HG03558 (cell line): Measurements from ENCODE around the gene IP6K2.
"Not testable (repeated sequence)": the region's sequence is repeated elsewhere in the genome, so short reads cannot be mapped to it uniquely, and the experiment has no call there.

Experiments used
- ATAC-seq: cut with Tn5 transposase; IDR thresholded peaks from one replicate; pipeline ENCODE4 v1.9.1; 2021; ENCODE audit warnings: moderate number of reproducible peaks; ENCODE audit not compliant: unreplicated experiment; ENCODE audit errors: extremely low read depth

Gene IP6K2

DNA sequence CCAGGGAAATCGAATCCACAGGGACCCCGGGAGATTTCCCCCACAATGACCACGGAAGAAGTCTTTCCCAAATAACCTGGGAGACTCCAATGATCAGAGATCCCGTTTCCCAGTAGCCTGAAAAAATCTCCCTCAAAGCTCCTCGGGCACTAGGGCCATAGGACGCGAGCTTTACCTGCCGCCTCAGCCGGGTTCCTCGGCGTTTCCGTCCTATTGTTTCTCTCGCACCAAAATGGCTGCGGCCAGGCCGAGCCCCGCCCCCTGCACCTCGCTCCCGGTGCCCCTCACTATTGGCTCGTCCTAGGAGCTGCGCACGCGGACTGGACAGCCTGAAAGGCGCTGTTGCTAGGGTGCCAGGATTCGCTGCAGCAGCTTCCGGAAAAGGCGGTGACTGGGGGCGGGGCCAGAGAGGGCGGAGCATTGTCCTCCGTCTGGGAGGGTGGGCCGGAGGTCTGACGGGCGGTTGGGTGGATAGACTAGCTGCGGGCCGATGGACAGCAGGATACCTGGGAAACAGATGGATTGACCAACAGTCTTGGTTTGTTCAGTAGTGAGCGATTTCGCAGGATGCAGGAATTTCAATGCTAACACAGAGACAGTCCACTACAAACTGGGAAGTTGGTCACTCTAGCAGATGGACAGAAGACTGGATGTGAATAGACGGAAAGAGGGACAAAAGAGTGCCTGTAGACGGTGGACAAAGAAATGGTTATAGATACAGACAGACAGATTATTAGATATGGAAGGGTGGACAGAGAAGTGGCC, at the start of gene IP6K2:
TSS of gene IP6K2 (minus strand) at position 240 of the 765 bp plus-strand sequence. CDS start 21,930 bp downstream, outside the sequence.
- ATAC-seq: peak; percentile 80

DNA sequence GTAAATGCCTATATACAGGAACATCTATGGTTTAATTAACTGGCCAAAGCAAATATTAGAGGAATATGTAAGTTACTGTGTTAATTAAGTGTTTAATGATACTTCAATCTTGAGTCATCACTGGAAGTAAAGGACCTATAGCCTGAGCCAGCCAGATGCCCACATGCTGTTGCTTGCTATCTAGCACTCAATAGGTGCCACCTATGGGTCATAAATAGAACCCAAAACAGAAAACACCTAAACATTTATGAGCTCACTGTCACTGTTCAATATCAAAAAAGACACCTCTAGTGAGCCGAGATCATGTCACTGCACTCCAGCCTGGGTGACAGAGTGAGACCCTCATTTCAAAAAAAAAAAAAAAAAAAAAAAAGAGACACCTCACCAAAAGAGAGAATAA, 48.4 kb upstream of the IP6K2 start:
- ATAC-seq: no peak

DNA sequence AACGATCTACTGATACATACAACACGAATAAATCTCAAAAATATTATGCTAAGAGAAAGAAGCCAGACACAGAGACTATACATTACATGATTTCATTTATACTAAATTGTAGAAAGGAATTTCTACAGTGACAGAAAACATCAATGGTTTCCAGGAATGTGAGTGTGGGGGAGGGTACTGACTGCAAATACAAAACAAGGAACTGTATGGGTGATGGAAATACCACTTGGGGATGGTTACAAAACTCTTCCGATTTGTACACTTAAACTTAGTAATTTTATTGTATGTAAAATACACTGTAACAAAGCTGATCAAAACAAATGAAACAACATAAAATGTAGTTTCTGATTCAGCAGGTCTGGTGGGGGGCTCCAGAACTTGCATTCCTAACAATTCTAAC, 45.8 kb upstream of the IP6K2 start:
- ATAC-seq: no peak

DNA sequence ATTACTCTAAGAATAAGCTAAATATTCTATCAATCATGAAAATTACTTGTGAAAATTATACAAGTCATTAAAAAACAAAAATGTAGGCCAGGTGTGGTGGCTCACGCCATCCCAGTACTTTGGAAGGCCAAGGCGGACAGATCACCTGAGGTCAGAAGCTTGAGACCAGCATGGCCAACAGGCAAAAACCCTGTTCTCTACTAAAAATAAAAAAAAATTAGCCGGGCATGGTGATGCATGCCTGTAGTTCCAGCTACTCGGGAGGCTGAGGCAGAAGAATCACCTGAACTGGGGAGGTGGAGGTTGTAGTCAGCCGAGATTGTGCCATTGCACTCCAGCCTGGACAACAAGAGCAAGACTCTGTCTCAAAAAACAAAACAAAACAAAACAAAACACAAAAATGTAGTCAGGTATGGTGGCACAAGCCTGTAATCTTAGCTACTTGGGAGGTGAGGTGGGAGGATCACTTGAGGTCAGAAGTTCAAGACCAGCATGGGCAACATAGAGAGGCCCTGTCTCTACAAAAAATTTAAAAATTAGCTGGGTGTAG, 43.0 kb upstream of the IP6K2 start:
- ATAC-seq: not testable (repeated sequence)

- not testable (repeated sequence) for ATAC-seq
These were observed 42.5 kb upstream of the IP6K2 start for GRCh38 chr3:48759531-48759930.

GRCh38 chr3:48759071-48759470, 42.0 kb upstream of the IP6K2 start:
- no peak for ATAC-seq

GRCh38 chr3:48756640-48757039, 39.6 kb upstream of the IP6K2 start:
- no peak for ATAC-seq

DNA sequence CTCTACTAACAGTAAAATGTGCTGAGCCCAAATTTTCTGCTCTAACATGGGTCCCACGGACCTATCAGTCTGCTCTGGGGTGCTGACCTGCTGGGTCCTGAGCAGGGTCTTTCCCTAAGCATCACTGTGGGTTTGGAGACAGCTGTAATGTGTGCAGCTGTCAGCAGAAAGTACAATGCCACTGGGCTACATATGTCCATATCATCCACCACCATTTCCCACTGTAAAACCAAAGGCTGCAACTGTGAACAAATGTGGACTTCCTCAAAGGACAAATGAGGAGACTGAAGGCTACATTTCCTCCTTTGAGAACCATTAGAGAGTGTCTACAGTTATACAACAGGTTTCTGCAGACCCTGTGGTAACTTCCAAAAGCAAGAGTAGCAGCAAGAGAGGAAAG, 33.8 kb upstream of the IP6K2 start:
- ATAC-seq: no peak

DNA sequence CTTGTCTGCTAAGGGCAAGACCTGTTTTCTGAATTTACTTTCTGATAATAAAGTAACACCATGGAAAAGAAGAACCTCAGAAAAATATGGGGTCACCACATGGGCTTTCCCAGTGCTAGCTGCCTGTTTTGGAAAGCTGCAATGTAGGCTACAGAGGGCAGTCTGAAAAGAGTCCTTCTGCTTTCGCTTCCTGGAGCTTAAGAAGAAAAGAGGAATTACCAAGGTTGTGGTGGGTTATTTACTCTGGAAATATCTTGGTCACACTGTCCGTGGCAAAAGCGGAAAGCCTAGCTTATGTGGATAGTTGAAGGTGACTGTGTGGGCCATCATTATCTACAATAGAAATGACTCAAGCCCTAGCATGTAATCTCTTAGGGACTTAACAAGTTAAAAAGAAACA, 31.7 kb upstream of the IP6K2 start:
- no peak for ATAC-seq

GRCh38 chr3:48747706-48748105, 30.7 kb upstream of the IP6K2 start:
- ATAC-seq: no peak

- no peak for ATAC-seq
These were observed 30.1 kb upstream of the IP6K2 start for GRCh38 chr3:48747015-48747615.

- ATAC-seq: no peak
These were observed 26.8 kb upstream of the IP6K2 start for GRCh38 chr3:48743773-48744172.

- not testable (repeated sequence) for ATAC-seq
These were observed 24.2 kb upstream of the IP6K2 start for GRCh38 chr3:48741226-48741625.

GRCh38 chr3:48739955-48740823, 23.2 kb upstream of the IP6K2 start:
- no peak for ATAC-seq

DNA sequence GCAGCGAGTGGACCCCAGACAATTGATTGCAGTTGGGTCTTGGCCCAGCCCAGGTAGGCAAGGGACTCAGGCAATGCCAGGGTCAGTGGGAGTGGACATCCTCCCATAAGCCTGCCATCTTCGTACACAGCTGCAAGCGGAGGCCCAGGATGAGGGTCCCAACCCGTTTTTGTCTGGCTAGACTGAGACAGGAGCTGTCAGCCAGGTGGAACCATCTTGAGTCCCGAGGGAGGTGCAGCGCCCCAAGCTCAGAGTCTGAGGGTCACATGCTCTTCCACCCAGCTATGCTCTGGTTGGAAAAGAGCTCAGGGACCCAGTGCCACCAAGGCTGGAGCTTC, 22.6 kb upstream of the IP6K2 start:
- no peak for ATAC-seq

- no peak for ATAC-seq
These were observed 22.1 kb upstream of the IP6K2 start for GRCh38 chr3:48738926-48739616.

DNA sequence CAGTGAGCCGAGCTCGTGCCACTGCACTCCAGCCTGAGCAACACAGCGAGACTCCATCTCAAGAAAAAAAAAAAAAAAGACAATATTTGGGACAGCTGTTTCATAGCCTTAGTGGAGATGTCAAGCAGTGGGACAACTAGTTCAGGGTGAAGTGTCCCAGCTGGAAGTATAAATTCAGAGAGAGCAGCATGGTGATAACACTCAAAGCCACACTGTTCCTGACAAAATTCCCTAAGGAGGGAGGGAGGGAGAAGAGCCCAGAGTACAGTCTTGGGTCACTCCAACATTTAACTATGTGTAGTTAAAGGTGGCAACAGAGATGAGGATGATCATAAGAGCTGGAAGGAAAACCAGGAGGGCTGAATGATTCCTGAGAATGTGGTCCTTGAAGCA, 21.1 kb upstream of the IP6K2 start:
- no peak for ATAC-seq

DNA sequence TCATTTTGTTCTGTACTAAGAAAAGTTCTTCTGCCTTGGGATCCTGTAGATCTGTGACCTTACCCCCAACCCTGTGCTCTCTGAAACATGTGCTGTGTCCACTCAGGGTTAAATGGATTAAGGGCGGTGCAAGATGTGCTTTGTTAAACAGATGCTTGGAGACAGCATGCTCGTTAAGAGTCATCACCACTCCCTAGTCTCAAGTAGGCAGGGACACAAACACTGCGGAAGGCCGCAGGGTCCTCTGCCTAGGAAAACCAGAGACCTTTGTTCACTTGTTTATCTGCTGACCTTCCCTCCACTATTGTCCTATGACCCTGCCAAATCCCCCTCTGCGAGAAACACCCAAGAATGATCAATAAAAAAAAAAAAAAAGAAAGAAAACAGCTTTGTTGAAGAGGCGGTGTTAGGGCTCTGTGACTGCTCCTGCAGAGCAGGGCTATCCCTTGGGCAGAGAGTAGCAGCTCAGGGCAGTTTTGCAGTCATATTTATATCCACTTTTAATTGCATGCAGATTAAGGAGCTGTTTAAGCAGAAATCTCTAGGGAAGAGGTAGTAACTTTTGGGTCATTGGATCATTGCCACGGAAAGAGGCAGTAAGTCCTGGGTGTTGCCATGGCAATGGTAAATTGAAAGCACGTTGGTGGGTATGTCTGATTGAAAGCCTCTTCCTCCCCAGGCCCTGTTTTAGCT, 18.2 kb upstream of the IP6K2 start:
- ATAC-seq: not testable (repeated sequence)

DNA sequence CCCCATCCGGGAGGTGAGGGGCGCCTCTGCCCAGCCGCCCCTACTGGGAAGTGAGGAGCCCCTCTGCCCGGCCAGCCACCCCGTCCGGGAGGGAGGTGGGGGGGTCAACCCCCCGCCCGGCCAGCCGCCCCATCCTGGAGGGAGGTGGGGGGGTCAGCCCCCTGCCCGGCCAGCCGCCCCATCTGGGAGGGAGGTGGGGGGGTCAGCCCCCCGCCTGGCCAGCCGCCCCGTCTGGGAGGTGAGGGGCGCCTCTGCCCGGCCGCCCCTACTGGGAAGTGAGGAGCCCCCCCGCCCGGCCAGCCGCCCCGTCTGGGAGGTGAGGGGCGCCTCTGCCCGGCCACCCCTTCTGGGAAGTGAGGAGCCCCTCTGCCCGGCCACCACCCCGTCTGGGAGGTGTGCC, 17.5 kb upstream of the IP6K2 start:
- ATAC-seq: not testable (repeated sequence)
